ENCODE data around the gene DNM3.
"Not testable (repeated sequence)": the region's sequence is repeated elsewhere in the genome, so short reads cannot be mapped to it uniquely, and the experiment has no call there.

Gene DNM3

GRCh38 chr1:172359491-172359999 lies 518.2 kb downstream of the DNM3 start:
- DNase-seq (ENCODE audit: low read depth in 2 of 2), result no peak

- DNase-seq (ENCODE audit: low read depth in 2 of 2), result no peak
These were observed 519.2 kb downstream of the DNM3 start for GRCh38 chr1:172360511-172360910.

GRCh38 chr1:172360985-172361384 lies 519.7 kb downstream of the DNM3 start:
- no peak for DNase-seq (ENCODE audit: low read depth in 2 of 2)

- no peak for DNase-seq (ENCODE audit: low read depth in 2 of 2)
These were observed 522.6 kb downstream of the DNM3 start for GRCh38 chr1:172363852-172364251.

GRCh38 chr1:172371646-172372045 lies 530.3 kb downstream of the DNM3 start:
- not testable (repeated sequence) for DNase-seq (ENCODE audit: low read depth in 2 of 2)

- no peak for DNase-seq (ENCODE audit: low read depth in 2 of 2)
These were observed 532.6 kb downstream of the DNM3 start for GRCh38 chr1:172373864-172374263.

- DNase-seq (ENCODE audit: low read depth in 2 of 2), result no peak
These were observed 533.9 kb downstream of the DNM3 start for GRCh38 chr1:172375211-172375631.

- no peak for DNase-seq (ENCODE audit: low read depth in 2 of 2)
These were observed 535.1 kb downstream of the DNM3 start for GRCh38 chr1:172376431-172376830.

- no peak for DNase-seq (ENCODE audit: low read depth in 2 of 2)
These were observed 536.3 kb downstream of the DNM3 start for GRCh38 chr1:172377565-172377964.

- no peak for DNase-seq (ENCODE audit: low read depth in 2 of 2)
These were observed 536.9 kb downstream of the DNM3 start for GRCh38 chr1:172378109-172378760.

GRCh38 chr1:172380441-172381244 lies 539.3 kb downstream of the DNM3 start:
- no peak for DNase-seq (ENCODE audit: low read depth in 2 of 2)

- DNase-seq (ENCODE audit: low read depth in 2 of 2), result no peak
These were observed 540.6 kb downstream of the DNM3 start for GRCh38 chr1:172381946-172382345.

GRCh38 chr1:172382406-172382805 lies 541.1 kb downstream of the DNM3 start:
- DNase-seq (ENCODE audit: low read depth in 2 of 2), result no peak

GRCh38 chr1:172382990-172383389 lies 541.7 kb downstream of the DNM3 start:
- DNase-seq (ENCODE audit: low read depth in 2 of 2), result no peak

- no peak for DNase-seq (ENCODE audit: low read depth in 2 of 2)
These were observed 542.2 kb downstream of the DNM3 start for GRCh38 chr1:172383536-172383935.

- DNase-seq (ENCODE audit: low read depth in 2 of 2), result no peak
These were observed 543.4 kb downstream of the DNM3 start for GRCh38 chr1:172384656-172385055.

- no peak for DNase-seq (ENCODE audit: low read depth in 2 of 2)
These were observed 544.7 kb downstream of the DNM3 start for GRCh38 chr1:172386046-172386445.

- no peak for DNase-seq (ENCODE audit: low read depth in 2 of 2)
These were observed 547.2 kb downstream of the DNM3 start for GRCh38 chr1:172388490-172388889.

- DNase-seq (ENCODE audit: low read depth in 2 of 2), result no peak
These were observed 549.0 kb downstream of the DNM3 start for GRCh38 chr1:172390301-172390682.

GRCh38 chr1:172390683-172391551 lies 549.6 kb downstream of the DNM3 start:
- DNase-seq (ENCODE audit: low read depth in 2 of 2), result no peak

- DNase-seq (ENCODE audit: low read depth in 2 of 2), result no peak
These were observed 550.7 kb downstream of the DNM3 start for GRCh38 chr1:172391976-172392375.

- no peak for DNase-seq (ENCODE audit: low read depth in 2 of 2)
These were observed 552.1 kb downstream of the DNM3 start for GRCh38 chr1:172393354-172393753.

All from stimulated activated CD4-positive, alpha-beta T cell treated with anti-CD3 and anti-CD28 coated beads, Interleukin-4, amount 100 ng/mL, for 48 hours (primary cell).